Inferior parietal cortex (tissue), 1 donor: ENCODE measurements around the gene MYO1B.
"Not testable (repeated sequence)": the region's sequence is repeated elsewhere in the genome, so short reads cannot be mapped to it uniquely, and the experiment has no call there.

ENCODE experiments used
- DNase-seq: peaks from one replicate; pipeline ENCODE4 v3.0.0-alpha.2; 2016; ENCODE audit errors: extremely low spot score

Gene MYO1B

DNA sequence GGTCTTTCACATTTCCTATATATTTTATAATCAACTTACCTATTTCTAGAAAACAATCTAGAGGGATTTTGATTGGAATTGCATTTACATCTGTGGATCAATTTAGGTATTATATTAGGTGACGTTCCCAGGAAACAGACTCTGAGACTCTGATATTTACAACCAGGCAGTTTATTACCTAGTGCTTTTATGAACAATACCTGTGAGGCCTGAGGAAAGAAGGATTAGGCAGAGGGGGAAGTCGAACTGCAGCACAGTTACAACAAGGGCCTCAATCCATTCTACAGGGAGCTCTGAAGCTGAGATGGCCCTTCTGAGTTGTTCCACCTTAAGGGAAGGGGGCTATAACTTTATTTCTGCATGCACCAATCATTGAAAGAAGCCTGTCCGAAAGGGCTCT, 206.9 kb downstream of the MYO1B start:
- DNase-seq, result no peak

GRCh38 chr2:191453761-191454160, 208.6 kb downstream of the MYO1B start:
- no peak for DNase-seq

DNA sequence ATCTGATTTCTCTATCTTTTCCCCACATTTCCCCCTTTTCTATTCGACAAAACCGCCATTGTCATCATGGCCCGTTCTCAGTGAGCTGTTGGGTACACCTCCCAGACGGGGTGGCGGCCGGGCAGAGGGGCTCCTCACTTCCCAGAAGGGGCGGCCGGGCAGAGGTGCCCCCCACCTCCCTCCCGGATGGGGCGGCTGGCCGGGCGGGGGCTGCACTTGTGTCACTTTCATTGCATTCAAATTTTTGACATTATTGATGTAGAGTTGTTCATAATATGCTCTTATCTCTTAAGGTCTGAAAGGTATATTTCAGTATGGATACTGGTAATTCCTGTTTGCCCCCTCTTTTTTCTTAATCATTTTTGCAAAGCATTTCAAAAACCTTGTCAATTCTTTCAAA, 211.3 kb downstream of the MYO1B start:
- DNase-seq, result not testable (repeated sequence)

DNA sequence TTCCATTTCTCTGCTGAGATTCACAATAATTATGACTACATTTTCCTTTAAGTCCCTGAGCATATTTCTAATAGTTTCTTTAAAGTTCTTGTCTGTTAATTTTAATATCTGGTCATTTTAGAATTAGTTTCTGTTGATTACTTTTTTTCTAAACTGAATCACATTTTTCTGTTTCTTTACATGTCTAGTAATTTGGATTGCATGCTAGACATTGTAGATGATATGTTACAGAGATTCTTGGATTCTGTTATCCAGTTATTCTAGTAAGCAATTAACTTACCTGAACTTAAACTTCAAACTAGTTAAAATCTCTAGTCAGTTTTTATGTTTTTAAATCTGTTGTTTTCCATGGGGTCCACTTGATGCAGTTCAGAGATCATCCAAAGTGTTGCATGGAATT, 214.0 kb downstream of the MYO1B start:
- no peak for DNase-seq

GRCh38 chr2:191462370-191462769, 217.2 kb downstream of the MYO1B start:
- no peak for DNase-seq

DNA sequence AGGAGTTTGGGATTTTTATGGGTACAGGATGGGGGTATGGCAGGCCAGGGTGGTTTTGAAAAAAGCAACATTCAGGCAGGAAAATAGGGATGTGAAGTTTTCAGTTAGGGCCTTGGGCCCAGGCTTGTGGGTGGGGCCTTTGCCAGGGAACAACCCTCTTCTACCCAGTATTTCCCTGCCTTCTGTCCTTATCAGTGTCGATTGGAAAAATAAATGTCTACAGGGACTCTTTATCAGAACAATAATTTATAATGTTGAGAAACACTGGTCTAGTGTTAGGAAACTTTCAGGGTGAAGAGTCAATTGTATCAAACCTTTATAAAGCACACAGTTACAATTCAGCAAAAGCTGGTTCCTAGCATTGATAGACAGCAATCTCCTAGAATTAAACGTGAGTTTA, 218.6 kb downstream of the MYO1B start:
- DNase-seq, result no peak

- no peak for DNase-seq
Measured at GRCh38 chr2:191465766-191466420, 220.7 kb downstream of the MYO1B start.

- DNase-seq, result no peak
Measured at GRCh38 chr2:191467113-191467512, 221.9 kb downstream of the MYO1B start.

GRCh38 chr2:191470306-191470705, 225.1 kb downstream of the MYO1B start:
- no peak for DNase-seq

DNA sequence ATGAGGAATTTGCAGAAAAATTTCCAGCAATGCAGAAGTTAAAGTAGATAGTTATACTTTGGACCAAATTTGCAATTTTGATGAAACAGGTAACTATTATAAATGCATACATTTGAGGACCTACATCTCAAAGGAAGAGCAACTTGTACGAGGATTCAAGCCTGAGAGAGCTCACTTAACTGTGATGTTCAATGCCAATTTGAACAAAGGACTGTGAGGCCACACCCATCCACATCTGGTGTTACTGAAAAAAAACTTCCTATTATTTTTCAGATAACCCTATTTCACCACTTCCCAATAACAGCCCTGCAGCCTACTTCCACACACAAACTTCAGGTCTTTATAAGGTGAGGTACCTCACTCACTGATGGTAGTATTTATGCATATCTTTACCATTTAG, 229.3 kb downstream of the MYO1B start:
- DNase-seq, result no peak
